ENCODE data around the gene CRACDL. TPM values are rescaled to one million over a fixed set of nuclear protein-coding genes. Genes with fewer than 3 reads are reported as not detected.

The CRACDL gene
- total and polyA plus RNA-seq, 8 donors, result 3.6 to 11.0 (median 6.0) TPM

GRCh38 chr2:98816281-98816680 is 119.7 kb downstream of the CRACDL start:
- Histone ChIP-seq H3K4me1 (no peaks in the 10 kb centered on the region), H3K4me3 (no peak overlapping the region), H3K36me3 (no peaks in the 10 kb centered on the region), H3K9me3 (no peaks in the 10 kb centered on the region), H3K27ac (no peak overlapping the region), H3K27me3 (no peaks in the 10 kb centered on the region)
- no peak for TF ChIP-seq CTCF (IDR thresholded peaks at IDR 0.05)
- FAIRE-seq (no peak), DNase-seq (no peak), ATAC-seq (no peak)
- intact Hi-C loops (cut with DNase I), result no loop called here
- WGBS, 2 donors, result 87 to 92% methylated on average over 3 of the region's 3 CpGs

- H3K4me1 ChIP-seq, result no peaks in the 10 kb centered on the region
- FAIRE-seq (no peak), ATAC-seq (no peak), DNase-seq (no peak)
- H3K9me3 ChIP-seq, result no peaks in the 10 kb centered on the region
- 95 to 97% methylated on average over 2 of the region's 2 CpGs for WGBS, 2 donors
- no peak overlapping the region for H3K27ac ChIP-seq
- H3K36me3 ChIP-seq, result no peaks in the 10 kb centered on the region
- H3K4me3 ChIP-seq, result no peak overlapping the region
- no peaks in the 10 kb centered on the region for H3K27me3 ChIP-seq
- intact Hi-C loops (cut with DNase I), result no loop called here
- no peak for TF ChIP-seq CTCF (IDR thresholded peaks at IDR 0.05)
Measured at GRCh38 chr2:98815795-98816194, 120.2 kb downstream of the CRACDL start.

- no peak for TF ChIP-seq CTCF (IDR thresholded peaks at IDR 0.05)
- Histone ChIP-seq H3K27me3 (no peaks in the 10 kb centered on the region), H3K4me3 (no peak overlapping the region), H3K27ac (no peak overlapping the region), H3K9me3 (no peaks in the 10 kb centered on the region), H3K36me3 (no peaks in the 10 kb centered on the region), H3K4me1 (peaks cover 0 to 4% (median 2%) of the 10 kb centered on the region in 3 donors)
- WGBS, 2 donors, result 97 to 99% methylated on average over 2 of the region's 2 CpGs
- FAIRE-seq, result no peak
- ATAC-seq, result no peak
- intact Hi-C loops (cut with DNase I), result no loop called here
- no peak for DNase-seq
Measured at GRCh38 chr2:98811766-98812165, 124.3 kb downstream of the CRACDL start.

GRCh38 chr2:98810588-98810928 is 125.5 kb downstream of the CRACDL start:
- intact Hi-C loops (cut with DNase I), result no loop called here
- ATAC-seq (no peak), FAIRE-seq (no peak), DNase-seq (no peak)
- Histone ChIP-seq H3K27ac (no peak overlapping the region), H3K4me3 (no peak overlapping the region), H3K9me3 (no peaks in the 10 kb centered on the region), H3K36me3 (no peaks in the 10 kb centered on the region), H3K27me3 (no peaks in the 10 kb centered on the region), H3K4me1 (peaks cover 12 to 16% (median 14%) of the 10 kb centered on the region in 3 donors)
- TF ChIP-seq CTCF (IDR thresholded peaks at IDR 0.05), result no peak
- WGBS, 2 donors, result 49 to 50% methylated on average over 3 of the region's 3 CpGs

- H3K36me3 ChIP-seq, result no peaks in the 10 kb centered on the region
- DNase-seq, result no peak
- intact Hi-C loops (cut with DNase I), result no loop called here
- no peak for TF ChIP-seq CTCF (IDR thresholded peaks at IDR 0.05)
- peaks cover 15 to 22% (median 17%) of the 10 kb centered on the region in 3 donors for H3K4me1 ChIP-seq
- H3K4me3 ChIP-seq, result no peak overlapping the region
- no peaks in the 10 kb centered on the region for H3K9me3 ChIP-seq
- no peak for ATAC-seq
- no peak for FAIRE-seq
- 79 to 82% methylated on average over 7 of the region's 7 CpGs for WGBS, 2 donors
- H3K27me3 ChIP-seq, result no peaks in the 10 kb centered on the region
- H3K27ac ChIP-seq, result no peak overlapping the region
Measured at GRCh38 chr2:98809878-98810587, 126.0 kb downstream of the CRACDL start.

All from pancreas (tissue), 10 donors.